Astrocyte (in vitro differentiated cells and primary cell): Measurements from ENCODE around the gene USP17L18. TPM values are rescaled to one million over a fixed set of nuclear protein-coding genes. Genes with fewer than 3 reads are reported as not detected.
"Not testable (repeated sequence)": the region's sequence is repeated elsewhere in the genome, so short reads cannot be mapped to it uniquely, and the experiment has no call there.

Source experiments
- DNase-seq: peaks from one replicate; pipeline ENCODE4 v3.0.0-alpha.2; 2010; ENCODE audit warnings: low read depth
- FAIRE-seq: peaks from 2 replicates; lab custom pipeline; 2011; peaks lifted over from hg19 to GRCh38; lab: Jason Lieb, UNC
- H2AFZ ChIP-seq: 2 replicates; pipeline ENCODE4 v1.6.0; 2012; ENCODE audit warnings: low read depth, low read length, inconsistent platforms
- H3K27ac ChIP-seq: 2 replicates; pipeline ENCODE4 v1.5.1; 2011; ENCODE audit warnings: low read depth, low read length, inconsistent platforms
- H3K27me3 ChIP-seq: 2 replicates; pipeline ENCODE4 v1.6.0; 2011; ENCODE audit warnings: low read length, inconsistent platforms; ENCODE audit not compliant: insufficient read depth
- H3K36me3 ChIP-seq: 2 replicates; pipeline ENCODE4 v1.5.1; 2011; ENCODE audit warnings: low read length, inconsistent platforms; ENCODE audit not compliant: insufficient read depth
- H3K4me1 ChIP-seq: 2 replicates; pipeline ENCODE4 v1.5.1; 2011; ENCODE audit warnings: low read length, inconsistent platforms; ENCODE audit not compliant: insufficient read depth
- H3K4me2 ChIP-seq: 2 replicates; pipeline ENCODE4 v1.6.0; 2012; ENCODE audit warnings: low read length, inconsistent platforms
- H3K4me3 ChIP-seq: 2 replicates; pipeline ENCODE4 v1.5.1; 2011; ENCODE audit warnings: low read depth, mild to moderate bottlenecking, low read length, inconsistent platforms; ENCODE audit not compliant: insufficient read depth
- H3K79me2 ChIP-seq: 2 replicates; pipeline ENCODE4 v1.6.0; 2012; ENCODE audit warnings: mild to moderate bottlenecking, low read length, inconsistent platforms; ENCODE audit not compliant: insufficient read depth
- H3K9ac ChIP-seq: 2 replicates; pipeline ENCODE4 v1.6.0; 2012; ENCODE audit warnings: mild to moderate bottlenecking, low read length, inconsistent platforms
- H3K9me3 ChIP-seq: 2 replicates; pipeline ENCODE4 v1.5.1; 2012; ENCODE audit warnings: low read depth, mild to moderate bottlenecking, low read length, inconsistent platforms; ENCODE audit not compliant: insufficient read depth
- H4K20me1 ChIP-seq: 2 replicates; pipeline ENCODE4 v1.6.0; 2012; ENCODE audit warnings: low read length, inconsistent platforms; ENCODE audit not compliant: insufficient read depth
- H3K27ac Mint-ChIP-seq: one replicate; pipeline ENCODE4 v1.8.0; 2021; ENCODE audit warnings: mild to moderate bottlenecking, mixed read lengths; ENCODE audit not compliant: unreplicated experiment
- H3K27me3 Mint-ChIP-seq: one replicate; pipeline ENCODE4 v1.8.0; 2021; ENCODE audit warnings: low read depth, mixed read lengths; ENCODE audit not compliant: unreplicated experiment
- H3K36me3 Mint-ChIP-seq: one replicate; pipeline ENCODE4 v1.8.0; 2021; ENCODE audit warnings: low read depth, mixed read lengths; ENCODE audit not compliant: unreplicated experiment
- H3K4me1 Mint-ChIP-seq: one replicate; pipeline ENCODE4 v1.8.0; 2021; ENCODE audit warnings: low read depth, mixed read lengths; ENCODE audit not compliant: unreplicated experiment
- H3K4me3 Mint-ChIP-seq: one replicate; pipeline ENCODE4 v1.8.0; 2021; ENCODE audit warnings: mild to moderate bottlenecking, moderate library complexity, mixed read lengths; ENCODE audit not compliant: unreplicated experiment
- H3K9me3 Mint-ChIP-seq: one replicate; pipeline ENCODE4 v1.8.0; 2021; ENCODE audit warnings: mild to moderate bottlenecking, mixed read lengths; ENCODE audit not compliant: unreplicated experiment
- total RNA-seq: library from RNA; stranded (reverse); gene quantifications from 2 replicates; pipeline ENCODE4 v1.2.1, GENCODE V29; 2021

The USP17L18 gene
- total RNA-seq, 1 donor from 2014 or later: not detected

- H4K20me1 ChIP-seq, FAIRE-seq, H3K4me2 ChIP-seq, H3K4me1 Mint-ChIP-seq, H3K36me3 ChIP-seq, DNase-seq, H3K9ac ChIP-seq, H3K27me3 Mint-ChIP-seq, H3K4me1 ChIP-seq, H3K4me3 Mint-ChIP-seq, H3K9me3 Mint-ChIP-seq, H2AFZ ChIP-seq, H3K79me2 ChIP-seq, H3K27ac ChIP-seq, H3K4me3 ChIP-seq, H3K27me3 ChIP-seq, H3K9me3 ChIP-seq, H3K36me3 Mint-ChIP-seq, H3K27ac Mint-ChIP-seq: not testable (repeated sequence)
These were observed 14.1 kb downstream of the USP17L18 start, which contains the start of gene USP17L21 for GRCh38 chr4:9262572-9262971. Gene USP17L21, plus strand, starts transcription at chr4:9262872. Its CDS starts 0 bp downstream, at chr4:9262872.

- not testable (repeated sequence) for H3K27ac Mint-ChIP-seq, H3K36me3 Mint-ChIP-seq, H3K36me3 ChIP-seq, H4K20me1 ChIP-seq, H3K9me3 ChIP-seq, H3K27ac ChIP-seq, H3K79me2 ChIP-seq, H3K4me3 ChIP-seq, H3K4me2 ChIP-seq, H3K9me3 Mint-ChIP-seq, H3K4me3 Mint-ChIP-seq, H3K27me3 Mint-ChIP-seq, H3K9ac ChIP-seq, H3K4me1 Mint-ChIP-seq, H2AFZ ChIP-seq, FAIRE-seq, H3K4me1 ChIP-seq, H3K27me3 ChIP-seq, DNase-seq
These were observed 18.9 kb downstream of the USP17L18 start, which contains the start of gene USP17L22 for GRCh38 chr4:9267319-9267718. Gene USP17L22, plus strand, starts transcription at chr4:9267619. Its CDS starts 0 bp downstream, at chr4:9267619.

GRCh38 chr4:9271719-9272118 lies 23.3 kb downstream of the USP17L18 start:
- not testable (repeated sequence) for H3K4me1 ChIP-seq, H3K9ac ChIP-seq, H3K4me1 Mint-ChIP-seq, H2AFZ ChIP-seq, H4K20me1 ChIP-seq, H3K27me3 ChIP-seq, H3K27me3 Mint-ChIP-seq, H3K4me3 ChIP-seq, H3K9me3 ChIP-seq, H3K27ac Mint-ChIP-seq, H3K36me3 Mint-ChIP-seq, H3K9me3 Mint-ChIP-seq, H3K4me2 ChIP-seq, H3K36me3 ChIP-seq, H3K27ac ChIP-seq, FAIRE-seq, H3K4me3 Mint-ChIP-seq, H3K79me2 ChIP-seq, DNase-seq

Other genes with a start within 250 kb of the USP17L18 start
- not detected in 2 replicates for gene FAM90A26, start 78.2 kb upstream of the USP17L18 start, total RNA-seq
- not detected in 2 replicates for gene USP17L10, start 38.0 kb upstream of the USP17L18 start, total RNA-seq
- gene USP17L11, start 33.2 kb upstream of the USP17L18 start, total RNA-seq: not detected in 2 replicates
- gene USP17L12, start 28.5 kb upstream of the USP17L18 start, total RNA-seq: not detected in 2 replicates
- not detected in 2 replicates for gene USP17L13, start 23.7 kb upstream of the USP17L18 start, total RNA-seq
- gene USP17L15, start 14.2 kb upstream of the USP17L18 start, total RNA-seq: not detected in 2 replicates
- not detected in 2 replicates for gene USP17L17, start 4.8 kb upstream of the USP17L18 start, total RNA-seq
- gene USP17L19, start 4.7 kb downstream of the USP17L18 start, total RNA-seq: not detected in 2 replicates
- gene USP17L20, start 9.5 kb downstream of the USP17L18 start, total RNA-seq: not detected in 2 replicates
- not detected in 2 replicates for gene USP17L21, start 14.2 kb downstream of the USP17L18 start, total RNA-seq
- gene USP17L22, start 19.0 kb downstream of the USP17L18 start, total RNA-seq: not detected in 2 replicates
- gene USP17L24, start 76.5 kb downstream of the USP17L18 start, total RNA-seq: not detected in 2 replicates
- not detected in 2 replicates for gene USP17L25, start 81.3 kb downstream of the USP17L18 start, total RNA-seq
- not detected in 2 replicates for gene USP17L26, start 86.0 kb downstream of the USP17L18 start, total RNA-seq
- gene USP17L5, start 90.8 kb downstream of the USP17L18 start, total RNA-seq: not detected in 2 replicates
- not detected in 2 replicates for gene USP17L27, start 95.5 kb downstream of the USP17L18 start, total RNA-seq
- gene USP17L28, start 100.3 kb downstream of the USP17L18 start, total RNA-seq: not detected in 2 replicates
- gene USP17L29, start 105.0 kb downstream of the USP17L18 start, total RNA-seq: not detected in 2 replicates
- not detected in 2 replicates for gene USP17L30, start 114.5 kb downstream of the USP17L18 start, total RNA-seq
- not detected in 2 replicates for gene DEFB131A, start 195.8 kb downstream of the USP17L18 start, total RNA-seq